Measurements from ENCODE around the gene HRNR.

HRNR gene

DNA sequence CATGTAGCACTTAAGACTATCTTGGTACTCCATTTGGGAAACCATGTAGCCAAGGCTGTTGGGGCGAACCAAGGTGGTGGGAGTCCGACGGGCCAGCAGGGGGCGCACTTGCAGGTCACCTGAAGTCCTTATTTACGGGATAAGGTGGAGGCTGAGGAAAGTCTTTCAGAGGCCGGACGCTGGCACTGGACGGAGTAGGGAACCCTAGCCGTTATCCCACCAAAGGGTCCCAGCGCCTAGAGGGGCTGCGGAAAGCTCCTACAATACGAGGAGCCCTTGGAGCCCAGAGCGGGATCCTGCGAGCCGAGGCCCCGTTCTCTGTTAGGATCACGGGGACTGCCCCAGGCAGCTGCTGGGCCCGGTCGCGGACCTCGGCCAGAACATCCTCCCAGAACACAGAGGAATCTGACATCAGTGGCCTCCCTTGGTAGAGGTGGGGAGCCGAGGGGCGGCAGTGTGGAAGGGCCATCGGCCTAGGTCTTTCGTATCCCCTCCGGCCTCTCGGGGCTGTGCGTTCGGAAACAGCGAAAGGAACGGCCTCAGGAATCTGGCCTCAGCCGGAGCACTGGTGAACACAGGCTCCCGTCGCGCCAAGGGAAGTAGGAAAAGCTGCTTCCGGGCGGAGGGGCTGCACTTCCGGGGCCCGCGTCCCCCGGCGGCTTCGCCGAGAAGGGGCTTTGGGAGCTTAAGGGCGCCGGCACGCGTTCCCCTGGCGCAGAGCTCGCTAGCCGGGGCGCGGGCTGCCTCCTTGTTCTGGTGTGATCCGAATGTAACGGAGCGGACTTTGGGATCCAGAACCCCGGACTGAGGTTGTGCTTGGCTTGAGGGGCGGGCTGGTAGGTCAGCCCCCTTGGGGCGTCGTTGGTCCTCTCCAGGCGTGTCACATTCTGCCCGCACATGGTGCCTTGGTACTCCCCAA lies 35.1 kb downstream of the HRNR start:
- peak; percentile 89 for DNase-seq

DNA sequence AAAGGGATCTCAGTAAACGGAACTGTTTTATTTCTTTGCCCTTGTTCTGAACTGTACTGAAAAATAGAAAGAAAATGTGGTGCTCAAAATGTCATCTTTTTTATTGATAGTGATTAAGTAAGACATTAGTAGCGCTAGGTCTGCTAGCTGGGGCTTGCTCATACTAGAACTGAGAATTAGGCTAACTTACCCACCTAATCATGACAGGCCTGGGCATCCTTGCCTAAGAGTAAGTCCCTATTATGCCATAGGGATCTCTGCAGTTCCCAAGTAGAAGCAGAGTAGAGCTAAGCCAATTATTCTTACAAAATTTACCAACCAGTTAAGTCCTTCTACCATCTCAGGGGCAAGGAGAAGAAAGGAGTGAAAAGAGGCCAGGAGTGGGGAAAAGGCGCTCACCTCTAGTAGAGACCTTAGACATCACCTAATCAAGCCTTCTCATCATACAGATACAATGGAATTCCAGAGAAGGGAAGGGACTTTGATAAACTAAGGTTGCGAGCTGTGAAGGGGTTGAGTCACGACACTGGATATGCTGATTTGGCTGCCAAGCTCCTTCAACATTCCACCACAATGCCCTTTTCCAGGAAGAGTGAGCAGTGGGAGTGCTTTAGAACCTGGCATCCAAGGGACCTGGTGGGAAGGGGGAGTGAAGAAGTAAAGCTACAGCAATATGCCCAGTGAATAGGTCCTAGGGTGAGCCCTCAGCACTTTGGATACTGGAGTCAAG lies 37.3 kb downstream of the HRNR start:
- no peak for DNase-seq

DNA sequence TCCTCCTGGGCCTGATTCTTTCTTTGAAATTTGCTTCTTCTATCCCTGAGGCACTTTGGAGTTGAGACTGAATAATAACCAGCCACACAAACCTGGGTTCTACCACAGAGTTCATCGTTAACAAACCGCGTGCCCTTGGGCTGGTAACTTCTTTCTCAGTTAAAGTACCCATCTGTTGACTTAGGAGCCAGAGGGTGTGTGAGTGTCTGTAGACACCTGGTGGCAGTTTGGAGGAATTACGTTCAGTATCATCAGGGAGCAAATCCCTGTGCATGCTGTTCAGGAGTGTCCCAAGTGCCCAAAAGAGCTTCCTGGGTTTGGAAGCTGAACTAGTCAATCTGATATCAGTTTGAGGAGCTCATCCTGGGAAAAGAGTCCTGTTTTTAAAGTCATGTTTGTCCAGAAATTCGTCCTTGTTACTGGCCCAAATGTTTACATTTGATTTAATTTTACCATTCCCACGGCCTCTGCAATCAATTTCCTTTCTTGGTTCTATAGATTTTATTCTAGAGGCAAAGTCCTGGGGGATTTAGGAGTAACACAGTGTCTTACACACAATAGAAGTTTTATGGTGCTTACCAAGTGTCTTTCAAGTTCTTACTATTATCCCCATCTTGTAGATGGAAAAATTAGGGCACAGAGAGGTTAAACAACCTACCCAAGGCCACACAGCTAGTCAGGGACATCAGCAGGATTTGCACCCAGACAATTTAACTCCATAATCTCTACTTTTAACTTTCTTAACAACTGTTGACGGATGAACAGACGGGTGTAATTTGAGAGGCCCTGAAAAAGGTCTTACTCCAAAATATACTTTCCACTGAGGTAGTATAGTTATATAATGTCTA lies 38.2 kb downstream of the HRNR start:
- peak; percentile 82 for DNase-seq

DNA sequence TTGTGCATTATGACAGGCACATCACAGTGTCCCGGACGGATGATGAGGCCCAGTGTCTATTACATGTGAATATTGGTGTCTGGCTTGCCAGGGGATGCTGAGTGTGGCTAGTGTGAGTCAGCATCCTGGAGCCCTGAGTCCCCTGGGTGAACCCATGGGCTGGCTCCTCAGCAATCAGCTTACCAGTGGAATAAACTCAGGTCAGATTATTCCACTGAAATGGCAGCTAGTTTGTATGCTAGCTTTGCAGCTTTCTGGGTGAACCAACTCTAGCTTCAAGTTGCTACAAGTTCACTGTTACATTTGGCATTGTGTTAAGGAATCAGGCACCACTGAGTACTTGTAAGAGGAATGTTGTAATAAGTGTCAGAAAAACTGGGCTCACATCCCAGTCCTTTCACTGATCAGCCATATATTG lies 41.0 kb downstream of the HRNR start:
- no peak for DNase-seq

DNA sequence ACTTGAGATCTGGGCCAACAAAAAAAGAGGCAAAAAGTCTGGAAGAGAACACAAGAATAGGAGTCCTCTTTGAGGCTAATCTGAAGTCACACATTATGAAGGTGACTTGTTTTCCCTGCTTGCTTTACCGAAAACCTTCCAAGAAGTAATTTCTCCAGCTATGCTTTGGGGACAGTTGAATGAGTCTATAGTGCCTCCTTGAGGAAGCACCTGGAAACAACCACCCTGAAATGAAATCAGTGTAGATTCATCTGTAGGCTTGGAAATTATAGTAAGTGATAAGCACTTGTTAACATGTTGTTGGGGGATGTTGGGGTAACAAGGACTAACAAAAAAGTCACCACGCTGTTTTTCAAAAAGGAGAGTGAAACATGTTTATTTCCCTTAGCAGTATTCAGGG lies 41.6 kb downstream of the HRNR start:
- DNase-seq = peak; percentile 45

DNA sequence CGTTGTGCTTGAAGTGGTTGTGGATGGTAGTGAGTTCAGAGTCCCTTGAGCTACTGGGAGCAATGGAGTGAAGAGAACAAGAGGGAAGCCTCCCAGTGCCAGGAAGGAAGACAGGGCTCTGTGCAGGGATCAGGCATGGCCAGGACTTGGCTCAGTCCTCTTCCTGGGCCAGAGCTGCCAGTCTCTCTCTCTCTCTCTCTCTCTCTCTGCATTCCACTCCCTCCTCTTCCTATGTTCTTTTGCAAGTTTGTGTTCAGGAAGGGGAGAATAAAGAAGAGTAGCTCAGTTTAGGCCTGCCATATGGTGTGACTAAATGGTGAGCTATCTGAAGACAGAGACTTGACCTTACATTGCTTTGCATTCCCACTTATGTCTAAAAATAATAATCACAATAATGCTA lies 44.4 kb downstream of the HRNR start:
- no peak for DNase-seq

DNA sequence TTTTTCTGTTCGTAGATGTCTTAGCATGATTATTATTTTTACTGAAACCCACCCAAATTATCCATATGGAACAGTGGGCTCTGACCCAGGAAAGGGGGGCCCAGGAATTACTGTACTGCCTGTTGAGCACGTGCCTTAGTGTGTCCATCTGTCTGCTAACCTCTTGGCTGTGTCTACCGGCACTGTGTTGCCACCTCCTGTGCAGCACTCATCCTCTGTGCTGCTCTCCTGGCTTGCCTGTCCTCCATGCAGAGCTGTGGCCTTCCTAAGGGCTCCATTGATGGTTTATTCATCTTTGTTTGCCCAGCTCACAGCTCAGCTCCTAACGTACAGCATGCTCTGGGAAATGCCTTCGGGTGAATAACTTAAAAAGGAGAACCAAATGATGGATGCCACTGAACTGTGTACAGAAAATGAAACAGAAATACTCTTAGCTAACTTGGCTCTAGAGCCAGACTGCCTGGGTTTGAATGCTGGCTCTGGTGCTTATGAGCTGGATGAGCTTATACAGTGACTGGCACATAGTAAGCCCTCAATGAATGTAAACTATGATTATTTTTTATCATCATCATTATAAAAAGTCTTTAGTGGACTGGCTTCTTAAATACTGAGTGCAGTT lies 53.6 kb downstream of the HRNR start:
- DNase-seq = no peak

DNA sequence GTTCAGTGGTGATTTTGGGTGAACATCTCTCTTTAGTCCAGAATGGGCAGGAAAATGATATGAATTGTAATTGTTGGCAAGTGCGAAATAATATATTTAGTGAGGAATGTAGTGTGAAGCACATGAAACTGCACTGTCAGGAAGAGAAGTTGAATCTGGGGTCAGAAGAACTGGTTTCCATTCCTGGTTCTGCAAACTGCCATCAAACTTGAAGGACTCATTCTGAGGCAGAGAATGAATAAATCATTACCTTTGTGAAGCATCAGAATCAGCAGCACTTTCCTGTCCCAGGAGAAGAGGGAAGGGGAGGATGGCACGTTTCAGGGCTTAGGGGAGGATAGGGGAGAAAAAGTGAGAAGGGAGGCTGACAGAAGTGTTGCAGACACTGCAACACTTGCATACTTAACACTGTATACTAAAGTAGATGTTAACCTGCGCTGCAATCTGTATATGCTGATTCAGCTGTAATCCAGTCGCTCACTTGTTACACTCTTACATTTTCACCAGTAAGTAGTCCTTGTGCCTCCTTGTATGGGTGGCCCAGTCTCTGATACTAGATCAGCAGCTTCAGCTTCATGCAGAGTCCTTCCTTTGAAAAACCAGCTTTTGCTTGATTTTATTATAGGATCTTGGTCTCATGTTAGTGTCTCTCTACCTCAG lies 54.5 kb downstream of the HRNR start:
- no peak for DNase-seq

DNA sequence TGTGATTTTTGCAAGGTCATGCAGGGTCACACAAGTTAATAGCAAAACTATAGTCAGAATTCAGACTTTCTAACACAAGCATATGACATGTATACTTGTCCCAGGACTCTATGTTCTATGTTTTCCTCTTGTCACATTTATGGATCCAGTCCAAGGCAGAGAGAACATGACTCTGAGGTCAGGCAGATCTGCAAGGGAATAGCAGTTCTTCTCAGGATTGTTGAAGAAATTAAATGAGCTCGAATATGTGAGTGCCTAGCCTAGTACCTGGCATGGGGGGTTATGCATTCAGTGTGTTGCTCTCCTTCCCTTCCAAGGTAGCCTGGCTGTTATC lies 55.5 kb downstream of the HRNR start:
- no peak for DNase-seq

DNA sequence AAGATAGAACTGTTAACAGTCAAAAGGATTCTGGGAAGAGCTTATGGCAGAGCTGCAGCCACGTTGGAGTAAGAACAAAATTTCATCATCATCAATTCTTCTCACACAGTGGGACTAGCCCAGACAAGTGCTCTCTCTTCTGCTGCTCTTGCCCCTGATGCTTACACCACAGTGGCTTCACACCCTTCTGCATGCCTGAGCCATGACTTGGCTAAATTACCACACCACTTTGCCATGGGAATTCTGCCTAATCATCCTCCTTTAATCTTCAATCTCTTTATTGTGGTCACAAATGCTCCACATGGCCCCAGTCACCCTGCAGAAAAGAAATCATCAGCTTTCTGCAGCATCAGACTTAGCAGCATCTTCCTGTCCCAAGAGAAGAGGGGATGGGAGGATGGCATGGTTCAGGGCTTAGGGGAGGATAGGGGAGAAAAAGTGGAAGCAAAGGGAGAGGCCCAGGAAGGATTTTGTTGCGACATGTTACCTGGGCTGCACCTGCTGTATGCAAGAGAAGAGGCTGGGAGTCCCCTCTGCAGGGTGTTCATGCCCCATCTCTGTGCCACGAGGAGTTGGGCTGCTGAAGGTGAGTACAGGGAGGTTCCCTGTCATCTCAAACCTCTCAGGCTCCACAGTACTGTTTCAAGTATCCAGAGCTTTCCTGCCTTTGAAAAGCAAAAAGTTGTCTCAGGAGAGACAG lies 56.0 kb downstream of the HRNR start:
- DNase-seq = peak; percentile 76

DNA sequence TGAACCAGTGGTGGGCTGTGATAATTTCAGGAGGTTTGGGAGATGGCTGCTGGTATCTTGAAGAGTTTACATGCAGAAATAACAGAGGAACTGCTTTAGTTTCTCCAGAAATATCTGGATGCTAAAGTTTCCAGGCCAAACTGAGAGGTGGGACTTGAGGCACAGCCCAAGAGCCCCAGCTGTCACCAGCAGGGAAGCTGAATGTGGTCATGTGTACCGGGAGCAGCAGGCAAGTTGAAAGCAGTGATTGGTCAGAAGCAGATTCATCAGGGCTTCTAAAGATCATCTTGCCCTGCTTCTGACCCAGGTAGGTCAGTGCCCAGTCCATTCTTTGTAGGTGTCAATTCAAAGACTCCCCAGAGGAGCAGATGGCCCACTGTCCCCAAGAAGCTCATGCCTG lies 57.0 kb downstream of the HRNR start:
- DNase-seq = no peak

DNA sequence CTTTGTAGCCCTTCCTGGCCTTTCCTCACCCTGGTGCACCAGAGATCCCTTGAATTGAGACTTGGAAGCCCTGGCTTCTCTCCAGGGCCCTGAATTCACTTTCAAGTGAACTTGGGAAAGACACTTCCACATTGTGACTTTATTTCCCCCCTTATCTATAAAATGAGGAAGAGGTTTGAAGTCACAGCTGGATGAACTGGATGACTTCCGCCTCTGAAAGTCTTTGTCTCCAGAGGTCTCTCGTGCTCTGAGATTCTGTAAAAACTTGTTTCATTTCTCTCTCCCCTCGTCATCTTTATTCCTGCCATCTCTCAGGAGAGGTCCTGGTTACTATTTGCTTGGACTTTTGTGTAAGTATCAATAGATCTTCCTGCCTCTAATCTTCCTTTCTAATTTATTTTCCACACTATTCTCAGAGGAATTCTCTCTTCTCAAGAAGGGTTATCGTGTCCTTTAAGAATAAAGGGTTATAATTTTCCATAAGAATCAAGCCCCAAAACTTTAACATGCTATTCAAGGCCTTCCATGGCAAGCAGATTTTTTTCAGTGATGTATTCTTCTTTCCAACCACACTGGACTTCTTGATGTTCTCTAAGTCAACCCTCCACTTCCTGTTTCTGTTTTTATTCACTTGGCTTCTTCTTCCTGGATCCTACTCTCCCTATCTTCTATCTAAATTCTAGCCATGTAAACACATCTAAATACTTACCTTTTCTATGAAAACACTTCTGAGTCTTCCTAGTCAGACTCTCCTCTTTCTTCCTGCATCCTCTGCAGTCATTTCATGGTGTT lies 58.5 kb downstream of the HRNR start:
- peak; percentile 39 for DNase-seq

DNA sequence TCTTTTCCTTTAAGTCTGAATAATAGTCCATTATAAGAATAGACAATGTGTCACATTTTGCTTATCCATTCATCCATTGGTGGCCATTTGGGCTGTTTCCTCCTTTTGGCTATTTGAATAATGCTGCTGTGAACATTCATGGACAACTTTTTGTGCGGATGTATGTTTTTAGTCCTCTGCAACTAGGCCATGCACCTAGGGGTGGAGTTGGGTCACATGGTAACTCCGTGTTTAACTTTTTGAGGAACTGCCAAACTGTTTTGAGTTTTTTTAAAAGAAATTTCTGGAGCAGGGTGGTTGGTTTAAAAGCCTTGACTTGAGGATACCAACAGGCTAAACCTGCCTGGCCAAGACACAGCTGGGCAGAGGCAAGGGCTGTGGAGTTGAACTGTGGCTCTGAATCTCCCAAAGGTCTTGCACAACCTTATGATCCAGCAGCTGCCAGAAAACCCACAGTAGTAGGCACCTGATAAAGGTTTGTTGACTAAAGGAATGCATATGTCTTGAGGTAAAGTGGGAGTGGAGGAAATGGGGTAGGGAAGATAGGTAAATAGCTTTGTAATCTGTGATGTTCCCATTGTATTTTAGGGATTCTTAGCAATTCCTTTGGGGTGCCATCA lies 59.4 kb downstream of the HRNR start:
- DNase-seq = no peak

DNA sequence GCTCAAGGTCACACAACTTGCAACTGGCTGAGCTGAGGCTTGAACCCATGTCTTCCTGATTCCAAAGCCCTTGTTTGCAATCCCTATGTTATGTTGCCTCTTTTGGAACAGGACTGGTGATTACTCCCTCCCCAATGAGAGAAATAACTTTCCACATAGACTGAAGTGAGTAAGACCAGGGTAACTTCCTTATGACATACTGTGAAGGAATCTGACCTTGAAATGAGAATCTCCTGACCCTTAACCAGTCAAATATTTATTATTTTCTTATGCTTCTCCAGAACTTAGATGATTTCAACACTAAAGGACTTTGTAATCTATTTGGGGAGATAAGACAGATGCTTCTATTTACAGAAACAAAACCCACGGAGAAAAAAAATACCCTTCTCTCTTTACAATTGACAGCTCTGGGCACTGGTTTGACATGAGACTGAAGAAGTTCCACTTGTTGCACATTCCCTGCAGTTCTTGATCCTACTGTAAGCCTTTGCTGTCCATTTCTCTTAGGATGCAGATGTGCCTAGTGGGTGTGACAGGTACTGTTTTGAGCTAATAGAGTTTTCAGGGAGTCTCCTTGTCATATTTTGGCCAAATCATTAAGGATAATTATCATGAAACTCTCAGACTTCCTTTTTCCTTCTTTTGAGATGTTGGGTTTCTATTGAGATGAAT lies 61.1 kb downstream of the HRNR start:
- no peak for DNase-seq
